H9 (cell line): ENCODE data around the gene NRXN3. TPM values are rescaled to one million over a fixed set of nuclear protein-coding genes. Genes with fewer than 3 reads are reported as not detected.

Experiments used
- DNase-seq: peaks from one replicate; pipeline ENCODE4 v3.0.0-alpha.2; 2017
- H2AFZ ChIP-seq: one replicate; pipeline ENCODE4 v1.6.1; 2013; ENCODE audit warnings: mild to moderate bottlenecking, low read length, control low read depth, moderate library complexity
- H2AK5ac ChIP-seq: 2 replicates; pipeline ENCODE4 v1.6.1; 2013; ENCODE audit warnings: low read length, control low read depth, mixed read lengths; ENCODE audit not compliant: insufficient read length
- H2BK120ac ChIP-seq: one replicate; pipeline ENCODE4 v1.6.1; 2013; ENCODE audit warnings: low read depth, mild to moderate bottlenecking, low read length, control low read depth, inconsistent platforms; ENCODE audit not compliant: poor library complexity, severe bottlenecking
- H2BK12ac ChIP-seq: 2 replicates; pipeline ENCODE4 v1.6.1; 2013; ENCODE audit warnings: low read length, control low read depth, mixed read lengths, low read depth; ENCODE audit not compliant: insufficient read length
- H2BK15ac ChIP-seq: 2 replicates; pipeline ENCODE4 v1.6.1; 2013; ENCODE audit warnings: low read depth, low read length, control low read depth
- H2BK20ac ChIP-seq: one replicate; pipeline ENCODE4 v1.6.1; 2013; ENCODE audit warnings: low read depth, mild to moderate bottlenecking, low read length, control low read depth, inconsistent platforms; ENCODE audit not compliant: poor library complexity, severe bottlenecking
- H2BK5ac ChIP-seq: 2 replicates; pipeline ENCODE4 v1.6.1; 2013; ENCODE audit warnings: low read length, control low read depth, mixed read lengths; ENCODE audit not compliant: insufficient read length
- H3K14ac ChIP-seq: 2 replicates; pipeline ENCODE4 v1.6.1; 2013; ENCODE audit warnings: low read length, control low read depth; ENCODE audit not compliant: insufficient read depth
- H3K18ac ChIP-seq: 2 replicates; pipeline ENCODE4 v1.6.1; 2013; ENCODE audit warnings: low read depth, mild to moderate bottlenecking, mixed read lengths, low read length, control low read depth; ENCODE audit not compliant: insufficient read length
- H3K23ac ChIP-seq: 2 replicates; pipeline ENCODE4 v1.6.1; 2013; ENCODE audit warnings: low read length, control low read depth, mixed read lengths, low read depth; ENCODE audit not compliant: insufficient read length
- H3K23me2 ChIP-seq: 2 replicates; pipeline ENCODE4 v1.6.1; 2013; ENCODE audit warnings: low read depth, mild to moderate bottlenecking, mixed read lengths, low read length, control low read depth; ENCODE audit not compliant: insufficient read length, poor library complexity, severe bottlenecking
- H3K27ac ChIP-seq: 2 replicates; pipeline ENCODE4 v1.5.1; 2013; ENCODE audit warnings: low read length, control low read depth, mixed read lengths, low read depth; ENCODE audit not compliant: insufficient read length
- H3K27me3 ChIP-seq: 2 replicates; pipeline ENCODE4 v1.6.1; 2013; ENCODE audit warnings: low read length, control low read depth, inconsistent platforms; ENCODE audit not compliant: insufficient read depth
- H3K4ac ChIP-seq: 2 replicates; pipeline ENCODE4 v1.6.1; 2013; ENCODE audit warnings: low read depth, mild to moderate bottlenecking, control low read depth, inconsistent platforms, low read length, moderate library complexity
- H3K4me1 ChIP-seq: 2 replicates; pipeline ENCODE4 v1.6.1; 2013; ENCODE audit warnings: low read length, control low read depth, inconsistent platforms; ENCODE audit not compliant: insufficient read depth
- H3K4me2 ChIP-seq: 2 replicates; pipeline ENCODE4 v1.6.1; 2013; ENCODE audit warnings: low read length, control low read depth, mixed read lengths; ENCODE audit not compliant: insufficient read length, insufficient read depth
- H3K56ac ChIP-seq: 2 replicates; pipeline ENCODE4 v1.6.1; 2013; ENCODE audit warnings: low read depth, mild to moderate bottlenecking, mixed read lengths, low read length, control low read depth; ENCODE audit not compliant: insufficient read length
- H3K79me1 ChIP-seq: 2 replicates; pipeline ENCODE4 v1.6.1; 2013; ENCODE audit warnings: low read depth, mild to moderate bottlenecking, moderate library complexity, low read length, control low read depth, inconsistent platforms; ENCODE audit not compliant: insufficient read depth, poor library complexity, severe bottlenecking
- H3K79me2 ChIP-seq: 2 replicates; pipeline ENCODE4 v1.6.1; 2013; ENCODE audit warnings: low read length, control low read depth, inconsistent platforms; ENCODE audit not compliant: insufficient read depth
- H3K9ac ChIP-seq: 2 replicates; pipeline ENCODE4 v1.6.1; 2013; ENCODE audit warnings: low read length, control low read depth, mixed read lengths; ENCODE audit not compliant: insufficient read length; ENCODE audit errors: extremely low read depth
- H3K9me3 ChIP-seq: one replicate; pipeline ENCODE4 v1.6.1; 2013; ENCODE audit warnings: low read depth, low read length, inconsistent platforms; ENCODE audit not compliant: control insufficient read depth
- H3T11ph ChIP-seq: one replicate; pipeline ENCODE4 v1.6.1; 2013; ENCODE audit warnings: mild to moderate bottlenecking, low read length, control low read depth, inconsistent platforms
- H4K20me1 ChIP-seq: one replicate; pipeline ENCODE4 v1.6.1; 2013; ENCODE audit not compliant: control insufficient read depth, insufficient read length, insufficient read depth
- H4K5ac ChIP-seq: 2 replicates; pipeline ENCODE4 v1.6.1; 2013; ENCODE audit warnings: low read depth, mild to moderate bottlenecking, mixed read lengths, low read length, control low read depth; ENCODE audit not compliant: insufficient read length
- H4K8ac ChIP-seq: replicated peaks from 2 replicates; pipeline ENCODE4 v1.6.1; 2013; ENCODE audit warnings: low read length, control low read depth, mixed read lengths, low read depth; ENCODE audit not compliant: insufficient read length
- H4K91ac ChIP-seq: 2 replicates; pipeline ENCODE4 v1.6.1; 2013; ENCODE audit warnings: low read depth, mild to moderate bottlenecking, moderate library complexity, mixed read lengths, low read length, control low read depth; ENCODE audit not compliant: insufficient read length
- H3K27ac Mint-ChIP-seq, 3 experiments: 2 replicates in 2 of 3; 3 replicates in 1 of 3; pipeline ENCODE4 v1.8.0; 2020 to 2021; ENCODE audit warnings: mixed read lengths in 3 of 3, mild to moderate bottlenecking in 1 of 3, moderate library complexity in 1 of 3
- H3K27me3 Mint-ChIP-seq: 2 replicates; pipeline ENCODE4 v1.8.0; 2021; ENCODE audit warnings: low read depth, mild to moderate bottlenecking, moderate library complexity, mixed read lengths
- H3K36me3 Mint-ChIP-seq, 3 experiments: 2 replicates in 2 of 3; 3 replicates in 1 of 3; pipeline ENCODE4 v1.8.0; 2020 to 2021; ENCODE audit warnings: low read depth in 3 of 3, mixed read lengths in 3 of 3; ENCODE audit not compliant: insufficient read depth in 1 of 3
- H3K4me1 Mint-ChIP-seq, 2 experiments: 2 replicates each; pipeline ENCODE4 v1.8.0; 2020; ENCODE audit warnings: mixed read lengths in 2 of 2
- H3K4me3 Mint-ChIP-seq, 2 experiments: 2 replicates in 1 of 2; 3 replicates in 1 of 2; pipeline ENCODE4 v1.8.0; 2020 to 2021; ENCODE audit warnings: mild to moderate bottlenecking in 2 of 2, mixed read lengths in 2 of 2, moderate library complexity in 1 of 2
- H3K9me3 Mint-ChIP-seq, 2 experiments: 2 replicates in 1 of 2; 3 replicates in 1 of 2; pipeline ENCODE4 v1.8.0; 2020; ENCODE audit warnings: mild to moderate bottlenecking in 2 of 2, mixed read lengths in 2 of 2, moderate library complexity in 1 of 2
- CTCF ChIP-seq: fragments of 200-600 bp; sonication (generic); conservative IDR thresholded peaks from 3 replicates; pipeline ENCODE4 v1.8.0; 2021; ENCODE audit warnings: antibody characterized with exemption, mild to moderate bottlenecking
- WGBS: extraction: QIAGEN DNeasy Blood & Tissue Kit; methylation state at CpG from one replicate; pipeline ENCODE4 v1.1.7; 2013; ENCODE audit warnings: missing lambda C conversion rate, low lambda C conversion rate, mixed read lengths; ENCODE audit not compliant: insufficient read length; ENCODE audit errors: extremely low coverage; 5-methylcytosine and 5-hydroxymethylcytosine counted together
- total RNA-seq: library from RNA; stranded (reverse); gene quantifications from 2 replicates; pipeline ENCODE4 v1.2.1, GENCODE V29; 2021

The NRXN3 gene
- total RNA-seq, 1 experiment from 2014 or later = 1.8 TPM

DNA sequence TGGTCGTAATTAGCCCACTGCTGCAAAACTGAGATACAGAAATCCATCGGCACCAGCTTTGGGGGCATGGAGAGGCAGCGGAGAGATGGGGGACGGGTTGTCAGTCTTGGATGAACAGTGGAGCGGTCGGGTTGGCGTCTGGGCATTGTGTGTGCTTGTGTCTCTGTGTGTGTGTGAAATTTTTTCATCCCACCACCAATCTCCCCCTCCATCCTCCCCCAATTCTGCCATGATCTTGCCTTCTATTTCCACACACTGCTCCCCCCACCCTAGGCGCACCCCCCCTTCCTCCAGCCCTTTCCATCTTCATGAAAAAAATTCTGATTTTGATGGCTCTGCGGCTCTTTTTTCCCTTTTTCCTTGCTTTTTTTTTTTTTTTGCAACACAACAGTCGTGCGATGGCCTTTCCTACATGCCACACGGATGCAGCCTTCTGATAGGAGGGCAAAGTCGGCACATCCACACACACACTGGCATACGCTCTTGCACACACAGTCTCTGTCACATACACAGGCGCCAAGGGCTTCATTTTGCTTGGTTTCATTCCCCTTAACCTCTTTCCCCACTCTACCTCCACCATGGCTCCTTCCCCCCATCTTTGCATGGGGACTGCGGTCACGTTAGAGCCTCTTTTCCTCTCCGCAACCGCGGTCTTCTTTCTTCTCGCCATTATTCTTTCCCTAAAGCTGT, 3.3 kb downstream of the NRXN3 start:
- Histone ChIP-seq H3K27me3 (no peaks in the 10 kb centered on the region), H2AFZ (no peak overlapping the region), H2BK20ac (no peak overlapping the region), H3K9me3 (no peaks in the 10 kb centered on the region), H3K56ac (no peak overlapping the region), H3K27ac (no peak overlapping the region), H3K9ac (no peak overlapping the region), H3K79me1 (no peaks in the 10 kb centered on the region), H3K14ac (no peak overlapping the region; the same call in 1 of the 2 replicates), H3K23ac (no peak overlapping the region), H2BK5ac (no peak overlapping the region), H3K4me1 (peaks cover 3% of the 10 kb centered on the region; the same call in 1 of the 2 replicates), H4K5ac (no peak overlapping the region), H3K79me2 (no peaks in the 10 kb centered on the region), H4K20me1 (no peaks in the 10 kb centered on the region), H2AK5ac (no peak overlapping the region), H2BK15ac (no peak overlapping the region), H4K8ac (no peak overlapping the region), H4K91ac (no peak overlapping the region), H2BK120ac (no peak overlapping the region), H3K23me2 (peaks cover 3% of the 10 kb centered on the region), H3K18ac (no peak overlapping the region), H2BK12ac (no peak overlapping the region), H3K4ac (no peak overlapping the region), H3T11ph (no peak overlapping the region), H3K4me2 (no peak overlapping the region)
- WGBS = no CpG with 5 or more reads among the region's 21 CpGs
- H3K27me3 Mint-ChIP-seq = peaks cover 8% of the 10 kb centered on the region
- no peak overlapping the region for H3K4me3 Mint-ChIP-seq
- no peak overlapping the region for H3K27ac Mint-ChIP-seq
- H3K4me1 Mint-ChIP-seq = peaks cover 14 to 23% of the 10 kb centered on the region in 2 experiments
- no peaks in the 10 kb centered on the region for H3K9me3 Mint-ChIP-seq
- H3K36me3 Mint-ChIP-seq = no peaks in the 10 kb centered on the region
- no peak for DNase-seq
- TF ChIP-seq CTCF = no peak
